GM19467 (cell line): Measurements from ENCODE around the gene TMEM266.

Experiments used
- ATAC-seq: cut with Tn5 transposase; IDR thresholded peaks from one replicate; pipeline ENCODE4 v1.9.1; 2021; ENCODE audit warnings: mild to moderate bottlenecking, moderate library complexity; ENCODE audit not compliant: unreplicated experiment

TMEM266 gene

GRCh38 chr15:76123031-76123430 lies 63.2 kb downstream of the TMEM266 start:
- ATAC-seq = no peak

- ATAC-seq = no peak
These were observed 67.4 kb downstream of the TMEM266 start for GRCh38 chr15:76127169-76127568.

GRCh38 chr15:76127880-76128279 lies 68.1 kb downstream of the TMEM266 start:
- ATAC-seq = no peak

- ATAC-seq = no peak
These were observed 74.8 kb downstream of the TMEM266 start for GRCh38 chr15:76134537-76134936.

GRCh38 chr15:76135516-76135915 lies 75.7 kb downstream of the TMEM266 start:
- ATAC-seq = no peak

DNA sequence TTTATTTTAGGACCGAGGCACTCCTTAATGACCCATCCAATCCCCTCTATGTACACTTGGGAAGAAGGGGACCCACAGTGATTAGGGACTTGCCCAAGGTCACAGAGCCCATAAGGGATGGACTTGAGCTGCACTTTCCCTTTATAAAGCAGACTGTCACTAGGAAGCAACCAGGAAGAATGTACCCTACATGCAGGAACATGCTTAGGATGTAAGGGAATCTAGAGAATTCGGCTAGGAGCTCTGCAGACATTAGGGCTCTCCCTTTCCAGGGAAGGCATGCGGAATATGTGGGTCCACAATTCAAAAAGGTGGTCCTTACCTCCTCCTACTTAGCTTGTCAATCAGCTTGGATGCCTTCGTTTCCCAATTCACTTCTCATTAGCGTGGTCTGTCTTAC lies 78.7 kb downstream of the TMEM266 start:
- no peak for ATAC-seq

- ATAC-seq = no peak
These were observed 79.7 kb downstream of the TMEM266 start for GRCh38 chr15:76139368-76140073.

DNA sequence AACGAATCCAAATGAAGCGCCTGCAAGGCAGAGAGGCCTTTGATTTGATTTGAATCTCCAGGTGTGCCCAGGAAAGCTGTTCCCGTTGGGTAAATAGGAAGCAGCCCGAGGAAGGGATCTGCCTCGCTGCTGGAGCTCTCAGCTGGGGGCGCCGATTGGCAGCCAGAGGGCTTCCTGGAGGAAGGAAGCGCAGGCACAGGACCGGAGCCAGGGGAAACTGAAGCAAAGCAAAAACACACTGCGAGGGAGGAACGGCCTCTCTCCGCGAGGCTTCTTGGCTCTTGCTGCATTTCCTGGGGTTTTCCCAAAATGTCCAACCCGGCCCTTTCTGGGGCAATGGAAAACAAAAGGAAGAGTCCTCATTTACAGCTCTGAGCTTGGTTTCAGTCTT lies 80.3 kb downstream of the TMEM266 start:
- no peak for ATAC-seq

GRCh38 chr15:76146812-76147211 lies 87.0 kb downstream of the TMEM266 start:
- ATAC-seq = no peak

GRCh38 chr15:76147906-76148570 lies 88.3 kb downstream of the TMEM266 start:
- no peak for ATAC-seq

GRCh38 chr15:76149291-76149915 lies 89.6 kb downstream of the TMEM266 start:
- ATAC-seq = no peak

DNA sequence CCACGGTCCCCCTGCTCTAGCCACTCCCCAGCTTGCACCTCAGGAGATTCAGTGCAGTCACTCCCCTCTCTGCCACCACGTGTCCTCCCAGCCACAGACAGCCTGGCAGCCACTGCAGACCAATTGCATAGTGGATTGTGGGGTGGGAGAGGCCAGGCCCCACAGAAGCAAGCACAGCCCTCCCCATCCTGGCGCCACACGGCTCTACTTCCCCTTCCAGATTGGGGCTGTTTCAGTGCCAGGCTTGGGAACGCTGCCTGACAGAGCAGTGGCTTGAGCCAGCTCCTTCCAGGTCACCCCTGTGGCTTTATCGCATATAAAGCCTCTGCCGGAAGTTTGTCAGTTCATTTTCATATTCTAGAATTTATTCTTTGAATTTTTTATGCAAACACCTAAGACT lies 90.7 kb downstream of the TMEM266 start:
- peak; percentile 18 for ATAC-seq

- ATAC-seq = peak; percentile 85
These were observed 91.3 kb downstream of the TMEM266 start for GRCh38 chr15:76150971-76151598.

GRCh38 chr15:76151599-76151974 lies 91.8 kb downstream of the TMEM266 start:
- ATAC-seq = no peak

DNA sequence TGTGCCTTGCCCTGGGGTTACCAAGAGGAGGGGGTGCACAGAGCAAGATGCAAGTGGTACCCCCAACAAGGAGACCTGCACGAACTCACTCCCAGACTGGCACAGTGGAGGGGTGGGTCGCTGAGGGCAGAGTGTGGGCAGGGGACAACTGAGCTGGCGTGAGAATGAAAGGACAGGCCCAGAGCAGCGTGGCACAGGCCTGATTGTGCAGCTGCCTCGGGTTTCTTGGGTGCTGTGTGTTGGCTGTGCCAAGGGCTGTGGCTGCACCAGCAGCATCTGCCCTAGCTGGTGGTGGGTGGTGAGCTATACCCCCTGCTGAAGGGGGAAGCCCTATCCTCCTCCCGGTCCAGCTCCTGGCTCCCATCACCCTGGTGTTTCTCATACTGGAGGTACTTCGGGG lies 92.4 kb downstream of the TMEM266 start:
- ATAC-seq = no peak

GRCh38 chr15:76153241-76154197 lies 93.7 kb downstream of the TMEM266 start:
- ATAC-seq = no peak

DNA sequence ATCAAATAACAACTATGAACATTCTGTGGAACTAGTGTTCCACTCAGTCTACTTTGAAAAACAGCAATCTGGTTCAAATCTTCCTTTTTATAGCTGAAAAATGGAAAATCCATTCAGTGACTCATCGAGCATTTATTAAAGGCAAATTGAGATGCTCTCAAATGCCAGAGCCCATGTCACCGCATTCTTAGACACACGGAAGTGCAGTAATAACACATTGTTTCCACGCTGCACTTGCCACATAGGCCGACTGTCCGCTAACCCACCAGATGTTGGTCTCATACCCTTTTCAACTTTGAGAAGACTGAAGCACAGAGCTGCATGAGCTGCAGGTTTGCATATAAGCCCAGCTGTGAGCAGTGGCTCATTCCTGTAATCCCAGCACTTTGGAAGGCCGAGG lies 95.9 kb downstream of the TMEM266 start:
- ATAC-seq = no peak

GRCh38 chr15:76158226-76158625 lies 98.4 kb downstream of the TMEM266 start:
- ATAC-seq = no peak

GRCh38 chr15:76158815-76159214 lies 99.0 kb downstream of the TMEM266 start:
- no peak for ATAC-seq

- no peak for ATAC-seq
These were observed 99.5 kb downstream of the TMEM266 start for GRCh38 chr15:76159282-76159681.
